NT2/D1 (cell line): ENCODE data around the gene MPO.

Source experiments
- SUZ12 ChIP-seq: IDR thresholded peaks from 2 replicates; pipeline ENCODE4 v1.6.1; 2011; ENCODE audit not compliant: insufficient read length, insufficient read depth; ENCODE audit errors: extremely low read depth
- YY1 ChIP-seq: IDR thresholded peaks from 2 replicates; pipeline ENCODE4 v1.6.1; 2011; ENCODE audit not compliant: insufficient read length, insufficient read depth
- ZNF274 ChIP-seq: IDR thresholded peaks from 2 replicates; pipeline ENCODE4 v1.6.1; 2011; ENCODE audit warnings: mild to moderate bottlenecking, low read depth, low read length

DNA sequence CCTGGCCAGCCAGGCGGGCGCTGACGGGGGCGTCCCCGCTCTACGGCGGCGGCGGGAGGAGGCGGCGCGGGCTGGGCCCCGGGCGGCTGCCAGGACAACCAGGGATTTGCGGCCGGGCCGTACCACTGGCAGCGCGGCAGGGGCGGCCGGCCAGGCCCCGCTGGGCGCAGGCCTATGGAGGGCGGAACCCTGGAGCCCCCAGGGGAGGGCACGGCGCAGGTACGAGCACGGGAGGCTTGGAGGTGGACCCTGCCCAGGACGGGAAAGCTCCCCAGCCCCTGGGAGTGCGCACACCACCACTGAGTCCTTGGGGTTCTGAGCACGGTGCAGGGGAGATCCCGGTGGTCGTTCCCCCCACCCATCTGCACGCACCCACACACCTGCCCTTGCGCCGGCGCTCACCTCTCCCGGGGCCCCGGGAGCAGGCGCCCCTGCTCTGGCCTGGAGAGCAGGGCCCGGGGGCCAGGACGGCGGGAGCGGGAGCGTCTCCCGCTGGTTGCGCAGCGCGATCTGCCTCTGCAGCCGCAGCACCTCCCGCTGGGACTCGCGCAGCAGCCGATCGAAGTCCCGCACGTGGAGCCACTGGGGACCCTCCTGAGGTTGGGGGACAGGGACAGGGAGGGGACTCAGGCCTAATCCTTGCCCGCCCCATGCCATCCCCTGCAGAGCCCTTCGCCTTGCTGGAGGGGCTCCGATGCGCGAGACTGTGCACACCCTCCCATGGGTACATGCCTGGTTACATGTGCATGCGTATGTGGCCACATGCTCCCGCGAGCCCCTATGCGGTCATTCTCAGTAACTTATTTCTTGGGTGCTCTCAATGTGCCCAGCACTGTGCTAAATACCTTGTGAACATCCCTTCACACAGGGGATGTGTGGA, 43.9 kb upstream of the MPO start:
- no peak for TF ChIP-seq YY1
- no peak for TF ChIP-seq ZNF274
- TF ChIP-seq SUZ12, result no peak
